ENCODE measurements around the gene AURKB. TPM values are rescaled to one million over a fixed set of nuclear protein-coding genes. Genes with fewer than 3 reads are reported as not detected.
A peak's percentile ranks its signal among the peaks of the same experiment; 100 is the strongest.
"Not testable (repeated sequence)": the region's sequence is repeated elsewhere in the genome, so short reads cannot be mapped to it uniquely, and the experiment has no call there.

Gene AURKB
- total RNA-seq (10 to 100 TPM in 1 of 2 donors, 1 to 10 TPM in 1; 8.6 to 15.4 TPM), polyA plus RNA-seq (ENCODE audit: insufficient read length in 2 of 2) (10 to 100 TPM; 13.1 to 17.9 TPM)
- long read RNA-seq, donor 1, partial matches to known transcripts: 0 of 5 reads
- long read RNA-seq, donor 1, other reads (novel, unspliced or antisense): 0 of 5 reads
- long read RNA-seq, donor 2, partial matches to known transcripts: 0 of 2 reads
- long read RNA-seq, donor 2, other reads (novel, unspliced or antisense): 0 of 2 reads
- long read RNA-seq, donor 3, partial matches to known transcripts: 0 of 3 reads
- long read RNA-seq, donor 3, other reads (novel, unspliced or antisense): 0 of 3 reads
- long read RNA-seq, donor 4, transcript AURKB-214 (9 exons, 1,227 nt): major isoform, 7 of 9 reads
- long read RNA-seq, donor 4, partial matches to known transcripts: 0 of 9 reads
- long read RNA-seq, donor 4, other reads (novel, unspliced or antisense): 0 of 9 reads

DNA sequence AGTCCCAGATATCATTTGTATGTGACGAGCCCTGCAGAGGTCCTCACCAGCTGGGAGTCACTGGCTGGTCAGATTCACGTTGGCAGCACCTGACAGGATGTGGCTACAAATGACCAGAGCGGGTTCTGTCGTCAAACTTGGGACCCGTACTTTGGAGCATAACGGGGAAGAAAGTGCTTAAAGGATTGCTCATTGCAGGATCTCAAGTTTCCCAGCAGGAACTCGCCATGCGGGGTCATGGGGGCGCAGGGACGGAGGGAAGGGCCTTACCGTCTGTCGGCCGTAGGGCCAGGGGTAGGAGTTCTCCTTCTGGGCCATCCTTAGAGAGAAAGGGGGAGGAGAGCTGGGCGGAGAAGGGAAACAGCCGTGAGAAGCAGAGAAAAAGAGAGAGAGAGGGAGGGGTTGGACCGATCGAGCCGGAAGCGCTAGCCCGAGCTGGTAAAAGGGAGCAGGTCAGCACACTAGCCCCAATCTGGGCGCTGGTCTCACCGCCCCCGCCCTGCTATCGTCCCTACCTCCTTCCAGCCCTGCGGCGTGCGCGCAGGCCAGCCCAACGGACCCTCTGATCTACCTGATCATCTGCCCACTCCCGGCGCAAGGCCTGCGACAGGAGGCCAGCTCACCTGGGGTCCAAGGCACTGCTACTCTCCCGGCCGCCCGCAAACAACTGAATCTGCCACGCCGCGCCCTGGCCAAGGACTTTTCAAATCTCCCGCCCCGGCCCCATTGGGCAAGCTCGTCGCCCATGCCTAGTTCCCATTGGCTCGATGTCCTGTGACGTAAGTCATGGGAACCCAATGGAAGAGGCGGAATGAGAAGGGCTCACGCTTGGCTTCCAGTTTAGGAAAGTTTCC is at the start of gene AURKB:
AURKB (minus strand) TSS at position 669 of the 854 bp plus-strand sequence; CDS start at position 318, 351 bp downstream.
- Histone ChIP-seq H3K27ac (ENCODE audit: low read depth, low read length) (peak within 1 kb of the TSS; percentile 91), H3K9me3 (ENCODE audit: control insufficient read depth, insufficient read depth, low read length) (no peaks in the 10 kb centered on the region), H3K27me3 (ENCODE audit: control insufficient read depth, insufficient read depth, low read length) (no peaks in the 10 kb centered on the region), H3K4me3 (ENCODE audit: low read depth, low read length) (peak within 1 kb of the TSS; percentile 78), H3K36me3 (ENCODE audit: control insufficient read depth, insufficient read depth, low read length) (peaks cover 7% of the 10 kb centered on the region), H3K4me1 (ENCODE audit: control insufficient read depth, insufficient read depth, low read length) (peaks cover 23% of the 10 kb centered on the region)
- WGBS (ENCODE audit: insufficient coverage): 2% methylated on average over 44 of the region's 46 CpGs
- DNase-seq (ENCODE audit: low read depth in 4 of 6, low spot score in 6 of 6): peak; percentile 90 to 99 (median 96)

- H3K36me3 ChIP-seq (ENCODE audit: control insufficient read depth, insufficient read depth, low read length): peaks cover 73% of the 10 kb centered on the region
Measured at GRCh38 chr17:8257801-8258200, 47.4 kb upstream of the AURKB start.

DNA sequence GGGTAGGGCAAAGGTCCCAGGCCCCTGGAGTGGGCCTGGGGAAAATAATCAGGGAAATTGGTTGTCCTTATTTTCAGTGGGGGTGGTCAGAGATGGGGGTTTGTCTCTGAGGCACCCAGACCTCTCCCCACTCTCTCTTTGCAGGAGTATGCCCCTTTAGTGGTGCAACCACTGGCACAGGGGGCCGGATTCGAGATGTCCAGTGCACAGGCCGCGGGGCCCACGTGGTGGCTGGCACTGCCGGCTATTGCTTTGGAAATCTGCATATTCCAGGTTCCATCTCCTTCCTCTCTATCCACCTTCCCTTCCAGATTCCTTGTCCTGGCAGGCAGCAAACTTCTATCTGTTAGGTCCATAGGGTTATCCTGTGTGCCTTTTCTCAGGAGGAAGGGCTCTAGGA is 46.3 kb upstream of the AURKB start:
- Histone ChIP-seq H3K9me3 (ENCODE audit: control insufficient read depth, insufficient read depth, low read length) (no peaks in the 10 kb centered on the region), H3K27me3 (ENCODE audit: control insufficient read depth, insufficient read depth, low read length) (no peaks in the 10 kb centered on the region), H3K27ac (ENCODE audit: low read depth, low read length) (no peak overlapping the region), H3K4me1 (ENCODE audit: control insufficient read depth, insufficient read depth, low read length) (no peaks in the 10 kb centered on the region), H3K36me3 (ENCODE audit: control insufficient read depth, insufficient read depth, low read length) (peaks cover 67% of the 10 kb centered on the region), H3K4me3 (ENCODE audit: low read depth, low read length) (no peak overlapping the region)
- DNase-seq (ENCODE audit: low read depth in 4 of 6, low spot score in 6 of 6): no peak
- WGBS (ENCODE audit: insufficient coverage): 100% methylated on average over 2 of the region's 6 CpGs

More at GRCh38 chr17:8257801-8258200, 47.4 kb upstream of the AURKB start:
- Histone ChIP-seq H3K4me1 (ENCODE audit: control insufficient read depth, insufficient read depth, low read length) (no peaks in the 10 kb centered on the region), H3K4me3 (ENCODE audit: low read depth, low read length) (no peak overlapping the region), H3K9me3 (ENCODE audit: control insufficient read depth, insufficient read depth, low read length) (no peaks in the 10 kb centered on the region), H3K27ac (ENCODE audit: low read depth, low read length) (no peak overlapping the region), H3K27me3 (ENCODE audit: control insufficient read depth, insufficient read depth, low read length) (no peaks in the 10 kb centered on the region)
- no peak for DNase-seq (ENCODE audit: low read depth in 4 of 6, low spot score in 6 of 6)
- 93% methylated on average over 7 of the region's 8 CpGs for WGBS (ENCODE audit: insufficient coverage)

GRCh38 chr17:8256291-8256690 is 45.9 kb upstream of the AURKB start:
- Histone ChIP-seq H3K9me3 (ENCODE audit: control insufficient read depth, insufficient read depth, low read length) (no peaks in the 10 kb centered on the region), H3K4me3 (ENCODE audit: low read depth, low read length) (no peak overlapping the region), H3K27ac (ENCODE audit: low read depth, low read length) (no peak overlapping the region), H3K36me3 (ENCODE audit: control insufficient read depth, insufficient read depth, low read length) (peaks cover 63% of the 10 kb centered on the region), H3K27me3 (ENCODE audit: control insufficient read depth, insufficient read depth, low read length) (no peaks in the 10 kb centered on the region), H3K4me1 (ENCODE audit: control insufficient read depth, insufficient read depth, low read length) (no peaks in the 10 kb centered on the region)
- no peak for DNase-seq (ENCODE audit: low read depth in 4 of 6, low spot score in 6 of 6)
- WGBS (ENCODE audit: insufficient coverage): 97% methylated on average over 6 of the region's 10 CpGs

GRCh38 chr17:8255499-8255898 is 45.1 kb upstream of the AURKB start:
- no peaks in the 10 kb centered on the region for H3K4me1 ChIP-seq (ENCODE audit: control insufficient read depth, insufficient read depth, low read length)
- no peak for DNase-seq (ENCODE audit: low read depth in 4 of 6, low spot score in 6 of 6)
- H3K27me3 ChIP-seq (ENCODE audit: control insufficient read depth, insufficient read depth, low read length): no peaks in the 10 kb centered on the region
- WGBS (ENCODE audit: insufficient coverage): 100% methylated on average over 5 of the region's 9 CpGs
- peaks cover 56% of the 10 kb centered on the region for H3K36me3 ChIP-seq (ENCODE audit: control insufficient read depth, insufficient read depth, low read length)
- H3K4me3 ChIP-seq (ENCODE audit: low read depth, low read length): no peak overlapping the region
- H3K9me3 ChIP-seq (ENCODE audit: control insufficient read depth, insufficient read depth, low read length): no peaks in the 10 kb centered on the region
- H3K27ac ChIP-seq (ENCODE audit: low read depth, low read length): no peak overlapping the region

GRCh38 chr17:8254881-8255280 is 44.5 kb upstream of the AURKB start:
- H3K9me3 ChIP-seq (ENCODE audit: control insufficient read depth, insufficient read depth, low read length): no peaks in the 10 kb centered on the region
- no peak overlapping the region for H3K27ac ChIP-seq (ENCODE audit: low read depth, low read length)
- H3K4me1 ChIP-seq (ENCODE audit: control insufficient read depth, insufficient read depth, low read length): no peaks in the 10 kb centered on the region
- no peak overlapping the region for H3K4me3 ChIP-seq (ENCODE audit: low read depth, low read length)
- H3K36me3 ChIP-seq (ENCODE audit: control insufficient read depth, insufficient read depth, low read length): peaks cover 49% of the 10 kb centered on the region
- DNase-seq (ENCODE audit: low read depth in 4 of 6, low spot score in 6 of 6): no peak
- H3K27me3 ChIP-seq (ENCODE audit: control insufficient read depth, insufficient read depth, low read length): no peaks in the 10 kb centered on the region
- 98% methylated on average over 5 of the region's 11 CpGs for WGBS (ENCODE audit: insufficient coverage)

GRCh38 chr17:8253801-8254200 is 43.4 kb upstream of the AURKB start:
- Histone ChIP-seq H3K4me3 (ENCODE audit: low read depth, low read length) (no peak overlapping the region), H3K9me3 (ENCODE audit: control insufficient read depth, insufficient read depth, low read length) (no peaks in the 10 kb centered on the region), H3K36me3 (ENCODE audit: control insufficient read depth, insufficient read depth, low read length) (peaks cover 47% of the 10 kb centered on the region), H3K4me1 (ENCODE audit: control insufficient read depth, insufficient read depth, low read length) (peaks cover under 1% of the 10 kb centered on the region), H3K27me3 (ENCODE audit: control insufficient read depth, insufficient read depth, low read length) (no peaks in the 10 kb centered on the region), H3K27ac (ENCODE audit: low read depth, low read length) (no peak overlapping the region)
- peak in 2 of 6 donors; percentile 20 to 21 for DNase-seq (ENCODE audit: low read depth in 4 of 6, low spot score in 6 of 6)
- 91% methylated on average over 6 of the region's 8 CpGs for WGBS (ENCODE audit: insufficient coverage)

GRCh38 chr17:8251411-8251810 is 41.0 kb upstream of the AURKB start:
- not testable (repeated sequence) for H3K27ac ChIP-seq (ENCODE audit: low read depth, low read length); H3K27me3 ChIP-seq (ENCODE audit: control insufficient read depth, insufficient read depth, low read length); DNase-seq (ENCODE audit: low read depth in 4 of 6, low spot score in 6 of 6); H3K9me3 ChIP-seq (ENCODE audit: control insufficient read depth, insufficient read depth, low read length); H3K4me3 ChIP-seq (ENCODE audit: low read depth, low read length)
- H3K4me1 ChIP-seq (ENCODE audit: control insufficient read depth, insufficient read depth, low read length): peaks cover 21% of the 10 kb centered on the region
- peaks cover 27% of the 10 kb centered on the region for H3K36me3 ChIP-seq (ENCODE audit: control insufficient read depth, insufficient read depth, low read length)
- WGBS (ENCODE audit: insufficient coverage): no CpG with 5 or more reads among the region's 2 CpGs

GRCh38 chr17:8249621-8250500 is 39.5 kb upstream of the AURKB start:
- H3K9me3 ChIP-seq (ENCODE audit: control insufficient read depth, insufficient read depth, low read length): no peaks in the 10 kb centered on the region
- WGBS (ENCODE audit: insufficient coverage): 12% methylated on average over 7 of the region's 10 CpGs
- H3K4me3 ChIP-seq (ENCODE audit: low read depth, low read length): peak overlapping the region; percentile 97
- no peaks in the 10 kb centered on the region for H3K27me3 ChIP-seq (ENCODE audit: control insufficient read depth, insufficient read depth, low read length)
- H3K36me3 ChIP-seq (ENCODE audit: control insufficient read depth, insufficient read depth, low read length): peaks cover 11% of the 10 kb centered on the region
- H3K27ac ChIP-seq (ENCODE audit: low read depth, low read length): peak overlapping the region; percentile 100
- DNase-seq (ENCODE audit: low read depth in 4 of 6, low spot score in 6 of 6): no peak
- peaks cover 22% of the 10 kb centered on the region for H3K4me1 ChIP-seq (ENCODE audit: control insufficient read depth, insufficient read depth, low read length)
